ENCODE data around the gene SMAD3.

SMAD3 gene

DNA sequence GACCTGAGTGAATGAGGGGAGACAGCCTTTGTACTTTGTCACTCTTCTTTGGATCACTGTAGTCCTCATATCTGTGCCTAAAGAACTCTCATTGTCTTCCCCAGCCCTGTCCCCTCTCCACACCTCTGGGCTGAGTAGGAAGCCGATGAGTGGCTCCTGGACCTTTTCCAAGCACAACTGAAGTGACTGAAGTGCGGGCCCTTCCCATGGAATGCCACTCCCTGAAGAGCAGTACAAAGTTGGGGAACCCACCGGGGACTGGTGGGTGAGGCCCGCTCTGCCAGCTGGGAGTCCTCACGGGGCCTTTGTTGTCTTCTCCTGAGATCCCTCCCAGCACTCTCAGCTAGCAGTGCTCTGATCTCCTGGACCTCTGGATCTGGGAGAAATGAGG lies 99.0 kb downstream of the SMAD3 start:
- DNase-seq (ENCODE audit: low read depth in 1 of 2, low spot score in 1 of 2): no peak
- no peak for TF ChIP-seq JUND (IDR thresholded peaks at IDR 0.05; ENCODE audit: low read depth)
- in situ Hi-C loops (cut with HindIII; ENCODE audit: low pct_unique_long_range_greater_than_20kb, low sequenced_read_pairs): no loop called here

DNA sequence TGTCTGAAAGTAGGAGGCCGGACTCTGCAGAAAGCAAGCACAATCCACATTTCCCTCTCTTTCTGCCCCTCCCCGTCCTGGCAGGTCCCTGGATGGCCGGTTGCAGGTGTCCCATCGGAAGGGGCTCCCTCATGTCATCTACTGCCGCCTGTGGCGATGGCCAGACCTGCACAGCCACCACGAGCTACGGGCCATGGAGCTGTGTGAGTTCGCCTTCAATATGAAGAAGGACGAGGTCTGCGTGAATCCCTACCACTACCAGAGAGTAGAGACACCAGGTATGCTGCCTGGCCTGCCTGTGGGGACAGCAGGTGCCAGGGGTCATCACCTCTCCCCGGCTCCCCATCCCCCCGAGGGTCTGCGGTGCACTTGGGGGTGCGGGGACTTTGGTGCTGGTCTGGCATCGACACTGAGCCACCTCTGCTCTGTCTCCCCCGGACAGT lies 99.4 kb downstream of the SMAD3 start:
- in situ Hi-C loops (cut with HindIII; ENCODE audit: low pct_unique_long_range_greater_than_20kb, low sequenced_read_pairs): no loop called here
- no peak for DNase-seq (ENCODE audit: low read depth in 1 of 2, low spot score in 1 of 2)
- TF ChIP-seq JUND (IDR thresholded peaks at IDR 0.05; ENCODE audit: low read depth): no peak

- TF ChIP-seq JUND (IDR thresholded peaks at IDR 0.05; ENCODE audit: low read depth): no peak
- in situ Hi-C loops (cut with HindIII; ENCODE audit: low pct_unique_long_range_greater_than_20kb, low sequenced_read_pairs): no loop called here
- DNase-seq (ENCODE audit: low read depth in 1 of 2, low spot score in 1 of 2): no peak
Observed at GRCh38 chr15:67165254-67166253, 100.2 kb downstream of the SMAD3 start.

- in situ Hi-C loops (cut with HindIII; ENCODE audit: low pct_unique_long_range_greater_than_20kb, low sequenced_read_pairs): no loop called here
- no peak for TF ChIP-seq JUND (IDR thresholded peaks at IDR 0.05; ENCODE audit: low read depth)
- DNase-seq (ENCODE audit: low read depth in 1 of 2, low spot score in 1 of 2): no peak
Observed at GRCh38 chr15:67166280-67167009, 101.0 kb downstream of the SMAD3 start.

- in situ Hi-C loops (cut with HindIII; ENCODE audit: low pct_unique_long_range_greater_than_20kb, low sequenced_read_pairs): no loop called here
Observed at GRCh38 chr15:67167091-67167490, 101.7 kb downstream of the SMAD3 start.

GRCh38 chr15:67168694-67169093 lies 103.3 kb downstream of the SMAD3 start:
- TF ChIP-seq JUND (IDR thresholded peaks at IDR 0.05; ENCODE audit: low read depth): no peak
- in situ Hi-C loops (cut with HindIII; ENCODE audit: low pct_unique_long_range_greater_than_20kb, low sequenced_read_pairs): no loop called here

More at GRCh38 chr15:67167091-67167490, 101.7 kb downstream of the SMAD3 start:
- DNase-seq (ENCODE audit: low read depth in 1 of 2, low spot score in 1 of 2): no peak
- no peak for TF ChIP-seq JUND (IDR thresholded peaks at IDR 0.05; ENCODE audit: low read depth)

DNA sequence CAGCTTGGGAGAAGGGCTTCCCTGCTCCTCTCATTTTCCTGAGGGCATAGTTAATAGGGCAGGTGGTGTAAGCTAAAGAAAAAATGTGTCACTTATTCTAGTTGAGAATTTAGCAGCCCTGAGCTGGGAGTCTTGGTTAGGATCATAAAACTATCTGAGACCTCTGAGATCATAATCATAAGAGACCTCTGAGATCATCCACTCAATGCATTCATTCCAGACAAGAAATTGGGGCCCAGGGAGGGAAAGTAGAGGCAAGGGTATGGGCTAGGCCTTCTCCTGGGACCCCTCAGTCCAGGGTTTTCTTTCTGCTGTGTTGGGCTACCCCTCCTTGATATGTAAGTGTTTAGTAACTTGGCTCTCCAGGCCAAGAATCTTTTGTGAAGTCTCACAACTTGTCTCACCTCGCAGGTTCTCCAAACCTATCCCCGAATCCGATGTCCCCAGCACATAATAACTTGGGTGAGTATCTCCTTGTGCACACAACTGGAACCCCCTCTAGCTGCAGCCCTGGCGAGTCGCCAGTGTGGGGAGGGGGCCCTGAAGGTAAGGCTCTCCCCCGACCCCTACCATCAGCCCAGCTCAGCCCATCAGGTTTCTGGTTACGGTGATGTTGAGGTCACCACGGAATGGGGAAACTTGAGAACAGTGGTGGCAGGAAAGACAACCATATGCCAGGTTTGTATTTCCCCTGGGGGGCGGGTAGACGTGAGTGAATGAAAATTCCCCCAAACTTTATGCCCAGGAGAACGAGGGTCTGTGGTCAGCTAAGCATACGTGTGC lies 104.9 kb downstream of the SMAD3 start:
- no peak for TF ChIP-seq JUND (IDR thresholded peaks at IDR 0.05; ENCODE audit: low read depth)
- in situ Hi-C loops (cut with HindIII; ENCODE audit: low pct_unique_long_range_greater_than_20kb, low sequenced_read_pairs): no loop called here
- no peak for DNase-seq (ENCODE audit: low read depth in 1 of 2, low spot score in 1 of 2)

More at GRCh38 chr15:67168694-67169093, 103.3 kb downstream of the SMAD3 start:
- DNase-seq (ENCODE audit: low read depth in 1 of 2, low spot score in 1 of 2): no peak

DNA sequence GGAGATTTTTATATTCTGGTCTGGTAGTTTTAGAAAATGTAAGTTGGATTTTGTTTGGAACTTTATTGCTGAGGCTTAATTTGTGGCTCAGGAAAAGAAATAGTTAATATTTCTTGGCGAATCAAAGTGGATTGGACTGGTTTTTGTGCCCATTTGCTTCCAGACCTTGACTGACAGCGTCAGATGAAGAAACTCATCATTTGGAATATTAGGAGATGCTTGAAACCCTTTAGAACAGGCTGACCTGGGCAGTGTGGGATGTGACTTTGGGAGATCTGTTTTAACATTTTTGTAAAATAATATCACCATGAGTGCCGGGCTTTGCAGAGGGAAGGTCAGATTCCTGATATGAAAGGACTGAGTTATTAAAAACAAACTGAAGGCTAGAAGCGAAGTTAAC lies 106.1 kb downstream of the SMAD3 start:
- no peak for DNase-seq (ENCODE audit: low read depth in 1 of 2, low spot score in 1 of 2)
- in situ Hi-C loops (cut with HindIII; ENCODE audit: low pct_unique_long_range_greater_than_20kb, low sequenced_read_pairs): no loop called here

GRCh38 chr15:67172172-67172571 lies 106.8 kb downstream of the SMAD3 start:
- no peak for TF ChIP-seq JUND (IDR thresholded peaks at IDR 0.05; ENCODE audit: low read depth)
- in situ Hi-C loops (cut with HindIII; ENCODE audit: low pct_unique_long_range_greater_than_20kb, low sequenced_read_pairs): no loop called here
- no peak for DNase-seq (ENCODE audit: low read depth in 1 of 2, low spot score in 1 of 2)

More for the DNA sequence above, 106.1 kb downstream of the SMAD3 start:
- no peak for TF ChIP-seq JUND (IDR thresholded peaks at IDR 0.05; ENCODE audit: low read depth)

DNA sequence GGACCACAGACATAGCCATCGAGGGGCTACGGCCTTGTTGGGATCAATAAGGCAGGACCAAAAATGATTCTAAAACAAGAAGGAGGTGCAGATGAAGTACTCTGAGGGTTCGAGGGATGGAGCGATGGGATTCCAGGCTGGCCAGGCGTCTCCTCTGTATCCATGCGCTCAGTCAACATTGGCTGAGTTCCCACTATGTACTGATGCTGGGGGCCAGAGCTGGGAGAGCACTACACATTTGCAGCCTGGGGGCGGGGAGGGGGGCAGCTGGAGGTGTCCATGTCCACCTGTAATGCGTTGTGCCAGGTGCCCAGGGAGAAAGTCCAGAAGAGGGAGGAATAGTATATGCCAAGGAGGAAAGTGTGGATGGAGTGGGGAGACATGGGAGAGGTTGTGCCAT lies 107.6 kb downstream of the SMAD3 start:
- no peak for DNase-seq (ENCODE audit: low read depth in 1 of 2, low spot score in 1 of 2)
- TF ChIP-seq JUND (IDR thresholded peaks at IDR 0.05; ENCODE audit: low read depth): no peak
- in situ Hi-C loops (cut with HindIII; ENCODE audit: low pct_unique_long_range_greater_than_20kb, low sequenced_read_pairs): no loop called here

- in situ Hi-C loops (cut with HindIII; ENCODE audit: low pct_unique_long_range_greater_than_20kb, low sequenced_read_pairs): no loop called here
- no peak for TF ChIP-seq JUND (IDR thresholded peaks at IDR 0.05; ENCODE audit: low read depth)
- DNase-seq (ENCODE audit: low read depth in 1 of 2, low spot score in 1 of 2): no peak
Observed at GRCh38 chr15:67173786-67174185, 108.4 kb downstream of the SMAD3 start.

GRCh38 chr15:67174446-67174845 lies 109.0 kb downstream of the SMAD3 start:
- in situ Hi-C loops (cut with HindIII; ENCODE audit: low pct_unique_long_range_greater_than_20kb, low sequenced_read_pairs): no loop called here
- no peak for TF ChIP-seq JUND (IDR thresholded peaks at IDR 0.05; ENCODE audit: low read depth)
- DNase-seq (ENCODE audit: low read depth in 1 of 2, low spot score in 1 of 2): no peak
